ENCODE data around the gene PKD1. TPM values are rescaled to one million over a fixed set of nuclear protein-coding genes. Genes with fewer than 3 reads are reported as not detected.

PKD1 gene
- total and polyA plus RNA-seq, 12 donors, result 76.7 to 122 (median 104) TPM

- TF ChIP-seq, protein P1, sequence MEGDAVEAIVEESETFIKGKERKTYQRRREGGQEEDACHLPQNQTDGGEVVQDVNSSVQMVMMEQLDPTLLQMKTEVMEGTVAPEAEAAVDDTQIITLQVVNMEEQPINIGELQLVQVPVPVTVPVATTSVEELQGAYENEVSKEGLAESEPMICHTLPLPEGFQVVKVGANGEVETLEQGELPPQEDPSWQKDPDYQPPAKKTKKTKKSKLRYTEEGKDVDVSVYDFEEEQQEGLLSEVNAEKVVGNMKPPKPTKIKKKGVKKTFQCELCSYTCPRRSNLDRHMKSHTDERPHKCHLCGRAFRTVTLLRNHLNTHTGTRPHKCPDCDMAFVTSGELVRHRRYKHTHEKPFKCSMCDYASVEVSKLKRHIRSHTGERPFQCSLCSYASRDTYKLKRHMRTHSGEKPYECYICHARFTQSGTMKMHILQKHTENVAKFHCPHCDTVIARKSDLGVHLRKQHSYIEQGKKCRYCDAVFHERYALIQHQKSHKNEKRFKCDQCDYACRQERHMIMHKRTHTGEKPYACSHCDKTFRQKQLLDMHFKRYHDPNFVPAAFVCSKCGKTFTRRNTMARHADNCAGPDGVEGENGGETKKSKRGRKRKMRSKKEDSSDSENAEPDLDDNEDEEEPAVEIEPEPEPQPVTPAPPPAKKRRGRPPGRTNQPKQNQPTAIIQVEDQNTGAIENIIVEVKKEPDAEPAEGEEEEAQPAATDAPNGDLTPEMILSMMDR (IDR thresholded peaks at IDR 0.05), result peak in 4 of 9 donors; percentile 11 to 27 (median 16)
- ATAC-seq (peak; percentile 20 to 53 (median 33)), DNase-seq (peak; percentile 34 to 43)
- H3K27me3 ChIP-seq, result no peaks in the 10 kb centered on the region
- no peak overlapping the region for H3K4me3 ChIP-seq
- H3K36me3 ChIP-seq, result peaks cover 0 to 100% (median 63%) of the 10 kb centered on the region in 9 donors
- H3K27ac ChIP-seq, result peak overlapping the region in 8 of 10 donors; percentile 12 to 64 (median 50)
- intact Hi-C loops (cut with DNase I), result loop anchor here in 2 of 10 donors (2.0 to 10.0 kb wide), 3 partner anchors 32 to 62 kb away; partner anchors contain the start of genes NHERF2 (in 1 of the 2) and RAB26 (in 1 of the 2)
- peaks cover 5 to 33% (median 28%) of the 10 kb centered on the region in 9 donors for H3K4me1 ChIP-seq
- H3K9me3 ChIP-seq, result no peaks in the 10 kb centered on the region
- 66 to 71% methylated on average over 32 of the region's 32 CpGs for WGBS, 2 donors
These were observed 53.3 kb downstream of the PKD1 start for GRCh38 chr16:2082171-2082982.

DNA sequence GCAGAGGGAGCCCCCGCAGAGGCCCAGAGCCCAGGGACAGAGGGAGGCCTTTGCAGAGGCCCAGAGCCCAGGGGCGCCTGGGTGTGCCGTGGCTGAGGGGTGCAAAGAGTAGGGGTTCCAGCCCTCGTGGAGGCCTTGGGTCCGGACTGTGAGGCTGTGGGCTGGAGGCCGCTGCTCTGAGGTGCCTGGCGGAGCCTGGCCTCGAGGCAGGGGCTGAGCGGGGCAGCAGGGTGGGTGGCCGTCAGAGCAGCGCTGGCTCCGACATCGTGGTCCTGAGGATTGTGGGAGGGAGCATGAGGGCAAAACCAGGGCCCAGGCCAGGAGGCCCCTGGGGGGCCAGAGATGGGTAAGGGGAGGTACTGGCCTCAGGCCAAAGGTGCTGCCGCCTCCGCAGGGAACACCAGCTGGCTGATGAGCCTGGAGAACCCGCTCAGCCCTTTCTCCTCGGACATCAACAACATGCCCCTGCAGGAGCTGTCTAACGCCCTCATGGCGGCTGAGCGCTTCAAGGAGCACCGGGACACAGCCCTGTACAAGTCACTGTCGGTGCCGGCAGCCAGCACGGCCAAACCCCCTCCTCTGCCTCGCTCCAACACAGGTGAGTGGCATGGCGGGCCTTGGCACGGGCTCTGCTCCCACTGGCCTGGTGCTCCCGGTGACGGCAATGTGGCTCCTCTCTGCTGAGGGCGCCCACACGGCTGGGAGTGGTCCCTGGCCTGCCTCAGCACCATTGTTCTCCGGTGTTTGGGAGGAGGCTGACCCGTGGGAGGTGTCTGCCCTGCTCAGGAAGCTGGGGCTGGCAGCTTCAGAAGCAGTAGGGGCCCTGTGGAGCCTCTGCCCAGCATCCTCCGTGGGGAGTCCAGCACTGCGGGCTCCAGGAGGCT, 54.3 kb downstream of the PKD1 start:
- peaks cover 0 to 100% (median 61%) of the 10 kb centered on the region in 9 donors for H3K36me3 ChIP-seq
- DNase-seq (no peak), ATAC-seq (peak; percentile 3 to 49 (median 24))
- peak overlapping the region in 8 of 10 donors; percentile 12 to 64 (median 50) for H3K27ac ChIP-seq
- H3K27me3 ChIP-seq, result no peaks in the 10 kb centered on the region
- TF ChIP-seq, protein P1 (IDR thresholded peaks at IDR 0.05), result no peak
- 75 to 81% methylated on average over 35 of the region's 35 CpGs for whole genome bisulfite sequencing, 2 donors
- H3K4me3 ChIP-seq, result no peak overlapping the region
- no peaks in the 10 kb centered on the region for H3K9me3 ChIP-seq
- H3K4me1 ChIP-seq, result peaks cover 5 to 33% (median 28%) of the 10 kb centered on the region in 9 donors
- intact Hi-C loops (cut with DNase I), result loop anchor here in 2 of 10 donors (2.0 to 10.0 kb wide), 3 partner anchors 31 to 63 kb away; partner anchors contain the start of genes NHERF2 (in 1 of the 2) and RAB26 (in 1 of the 2)

DNA sequence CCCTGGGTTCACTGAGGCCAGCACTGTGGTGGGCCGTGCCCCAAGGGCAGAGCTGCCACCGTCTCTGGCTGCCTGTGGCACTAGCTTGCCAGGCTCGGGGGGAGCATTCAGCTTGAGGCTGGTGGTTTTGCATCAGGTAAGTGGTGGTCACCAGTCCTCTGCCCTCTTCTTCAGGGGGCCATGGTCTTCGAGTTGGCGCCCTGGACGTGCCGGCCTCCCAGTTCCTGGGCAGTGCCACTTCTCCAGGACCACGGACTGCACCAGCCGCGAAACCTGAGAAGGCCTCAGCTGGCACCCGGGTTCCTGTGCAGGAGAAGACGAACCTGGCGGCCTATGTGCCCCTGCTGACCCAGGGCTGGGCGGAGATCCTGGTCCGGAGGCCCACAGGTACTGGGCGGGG, 55.7 kb downstream of the PKD1 start:
- Histone ChIP-seq H3K4me1 (peaks cover 5 to 33% (median 28%) of the 10 kb centered on the region in 9 donors), H3K4me3 (no peak overlapping the region), H3K27me3 (no peaks in the 10 kb centered on the region), H3K36me3 (peaks cover 0 to 100% (median 59%) of the 10 kb centered on the region in 9 donors), H3K9me3 (no peaks in the 10 kb centered on the region), H3K27ac (no peak overlapping the region)
- intact Hi-C loops (cut with DNase I), result loop anchor here in 1 of 10 donors (10.0 kb wide), 2 partner anchors 55 to 65 kb away; partner anchors contain the start of genes NHERF2 and RAB26
- no peak for ATAC-seq
- TF ChIP-seq, protein P1 (IDR thresholded peaks at IDR 0.05), result no peak
- DNase-seq, result no peak
- WGBS, 2 donors, result 94% methylated on average over 16 of the region's 16 CpGs

- H3K4me3 ChIP-seq, result no peak overlapping the region
- no peaks in the 10 kb centered on the region for H3K9me3 ChIP-seq
- H3K36me3 ChIP-seq, result peaks cover 0 to 100% (median 59%) of the 10 kb centered on the region in 9 donors
- 94 to 96% methylated on average over 29 to 30 of the region's 30 CpGs for WGBS, 2 donors
- DNase-seq, result no peak
- TF ChIP-seq, protein P1 (IDR thresholded peaks at IDR 0.05), result no peak
- no peak for ATAC-seq
- no peaks in the 10 kb centered on the region for H3K27me3 ChIP-seq
- H3K27ac ChIP-seq, result no peak overlapping the region
- intact Hi-C loops (cut with DNase I), result no loop called here
- H3K4me1 ChIP-seq, result peaks cover 5 to 33% (median 28%) of the 10 kb centered on the region in 9 donors
These were observed 56.3 kb downstream of the PKD1 start for GRCh38 chr16:2079311-2079800.
